Measurements from ENCODE around the gene FOXL3.

The FOXL3 gene

GRCh38 chr7:265998-266850 is 23.7 kb upstream of the FOXL3 start:
- H3K9ac ChIP-seq = no peak overlapping the region
- H3K36me3 ChIP-seq (ENCODE audit: control insufficient read depth, insufficient read depth, low read length) = no peaks in the 10 kb centered on the region
- no peaks in the 10 kb centered on the region for H3K4me1 ChIP-seq
- H3K4me3 ChIP-seq (ENCODE audit: low read depth, low read length) = no peak overlapping the region
- TF ChIP-seq CTCF (IDR thresholded peaks at IDR 0.05) = no peak
- no peak overlapping the region for H3K27ac ChIP-seq
- no peaks in the 10 kb centered on the region for H3K79me2 ChIP-seq
- no peaks in the 10 kb centered on the region for H3K9me3 ChIP-seq (ENCODE audit: control insufficient read depth, low read length)
- no peaks in the 10 kb centered on the region for H3K27me3 ChIP-seq (ENCODE audit: control insufficient read depth, insufficient read depth, low read length)
- H3K4me2 ChIP-seq (ENCODE audit: low read length) = no peak overlapping the region
- no peak overlapping the region for H2AFZ ChIP-seq

- no peak overlapping the region for H3K4me3 ChIP-seq (ENCODE audit: low read depth, low read length)
- no peak for TF ChIP-seq CTCF (IDR thresholded peaks at IDR 0.05)
- no peak overlapping the region for H2AFZ ChIP-seq
- no peak overlapping the region for H3K27ac ChIP-seq
- H3K9me3 ChIP-seq (ENCODE audit: control insufficient read depth, low read length) = no peaks in the 10 kb centered on the region
- H3K9ac ChIP-seq = no peak overlapping the region
- H3K4me2 ChIP-seq (ENCODE audit: low read length) = no peak overlapping the region
- no peaks in the 10 kb centered on the region for H3K27me3 ChIP-seq (ENCODE audit: control insufficient read depth, insufficient read depth, low read length)
- no peaks in the 10 kb centered on the region for H3K4me1 ChIP-seq
- no peaks in the 10 kb centered on the region for H3K79me2 ChIP-seq
- no peaks in the 10 kb centered on the region for H3K36me3 ChIP-seq (ENCODE audit: control insufficient read depth, insufficient read depth, low read length)
These were observed 22.8 kb upstream of the FOXL3 start for GRCh38 chr7:266851-267840.

GRCh38 chr7:268991-269390 is 21.0 kb upstream of the FOXL3 start:
- Histone ChIP-seq H3K4me2 (ENCODE audit: low read length) (no peak overlapping the region), H3K4me3 (ENCODE audit: low read depth, low read length) (no peak overlapping the region), H3K9me3 (ENCODE audit: control insufficient read depth, low read length) (no peaks in the 10 kb centered on the region), H3K36me3 (ENCODE audit: control insufficient read depth, insufficient read depth, low read length) (no peaks in the 10 kb centered on the region), H2AFZ (no peak overlapping the region), H3K27me3 (ENCODE audit: control insufficient read depth, insufficient read depth, low read length) (no peaks in the 10 kb centered on the region), H3K4me1 (no peaks in the 10 kb centered on the region), H3K79me2 (no peaks in the 10 kb centered on the region), H3K9ac (no peak overlapping the region), H3K27ac (no peak overlapping the region)
- no peak for TF ChIP-seq CTCF (IDR thresholded peaks at IDR 0.05)

GRCh38 chr7:269721-270120 is 20.2 kb upstream of the FOXL3 start:
- no peak overlapping the region for H3K4me3 ChIP-seq (ENCODE audit: low read depth, low read length)
- H3K27me3 ChIP-seq (ENCODE audit: control insufficient read depth, insufficient read depth, low read length) = no peaks in the 10 kb centered on the region
- TF ChIP-seq CTCF (IDR thresholded peaks at IDR 0.05) = no peak
- no peak overlapping the region for H3K4me2 ChIP-seq (ENCODE audit: low read length)
- no peak overlapping the region for H3K9ac ChIP-seq
- H3K79me2 ChIP-seq = no peaks in the 10 kb centered on the region
- H3K9me3 ChIP-seq (ENCODE audit: control insufficient read depth, low read length) = no peaks in the 10 kb centered on the region
- H3K4me1 ChIP-seq = no peaks in the 10 kb centered on the region
- H2AFZ ChIP-seq = no peak overlapping the region
- H3K27ac ChIP-seq = no peak overlapping the region
- no peaks in the 10 kb centered on the region for H3K36me3 ChIP-seq (ENCODE audit: control insufficient read depth, insufficient read depth, low read length)
